ENCODE results near the gene SORBS1. TPM values are rescaled to one million over a fixed set of nuclear protein-coding genes. Genes with fewer than 3 reads are reported as not detected.

Gene SORBS1
- total and polyA plus RNA-seq, 4 donors = 13.1 to 68.9 (median 44.0) TPM

GRCh38 chr10:95382174-95382573 is 179.0 kb downstream of the SORBS1 start:
- no peak for ATAC-seq (ENCODE audit: insufficient read depth, low FRiP score)

GRCh38 chr10:95377950-95378349 is 183.2 kb downstream of the SORBS1 start:
- Histone ChIP-seq H3K9ac (ENCODE audit: insufficient read depth in 1 of 2, low read length in 2 of 2) (no peak overlapping the region), H3K27ac (ENCODE audit: low read depth in 1 of 2, low read length in 1 of 2) (peak overlapping the region in 1 of 2 donors; percentile 76), H3K27me3 (ENCODE audit: control insufficient read depth in 3 of 3, insufficient read depth in 3 of 3, low read length in 2 of 3) (no peaks in the 10 kb centered on the region), H3K4me1 (ENCODE audit: control insufficient read depth in 5 of 5, insufficient read depth in 5 of 5, low read length in 5 of 5) (peaks cover 0 to 14% (median 0%) of the 10 kb centered on the region in 5 donors), H3K36me3 (ENCODE audit: control insufficient read depth in 4 of 4, insufficient read depth in 4 of 4, low read length in 4 of 4) (peaks cover 2 to 34% (median 16%) of the 10 kb centered on the region in 4 donors), H3K9me3 (ENCODE audit: control insufficient read depth in 4 of 4, insufficient read depth in 3 of 4, low read length in 3 of 4) (peaks cover 0 to 2% (median 0%) of the 10 kb centered on the region in 4 donors), H3K4me3 (no peak overlapping the region)
- TF ChIP-seq, protein P1, sequence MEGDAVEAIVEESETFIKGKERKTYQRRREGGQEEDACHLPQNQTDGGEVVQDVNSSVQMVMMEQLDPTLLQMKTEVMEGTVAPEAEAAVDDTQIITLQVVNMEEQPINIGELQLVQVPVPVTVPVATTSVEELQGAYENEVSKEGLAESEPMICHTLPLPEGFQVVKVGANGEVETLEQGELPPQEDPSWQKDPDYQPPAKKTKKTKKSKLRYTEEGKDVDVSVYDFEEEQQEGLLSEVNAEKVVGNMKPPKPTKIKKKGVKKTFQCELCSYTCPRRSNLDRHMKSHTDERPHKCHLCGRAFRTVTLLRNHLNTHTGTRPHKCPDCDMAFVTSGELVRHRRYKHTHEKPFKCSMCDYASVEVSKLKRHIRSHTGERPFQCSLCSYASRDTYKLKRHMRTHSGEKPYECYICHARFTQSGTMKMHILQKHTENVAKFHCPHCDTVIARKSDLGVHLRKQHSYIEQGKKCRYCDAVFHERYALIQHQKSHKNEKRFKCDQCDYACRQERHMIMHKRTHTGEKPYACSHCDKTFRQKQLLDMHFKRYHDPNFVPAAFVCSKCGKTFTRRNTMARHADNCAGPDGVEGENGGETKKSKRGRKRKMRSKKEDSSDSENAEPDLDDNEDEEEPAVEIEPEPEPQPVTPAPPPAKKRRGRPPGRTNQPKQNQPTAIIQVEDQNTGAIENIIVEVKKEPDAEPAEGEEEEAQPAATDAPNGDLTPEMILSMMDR (IDR thresholded peaks at IDR 0.05; ENCODE audit: control extremely low read depth, extremely low read depth) = no peak
- DNase-seq (no peak), ATAC-seq (ENCODE audit: insufficient read depth, low FRiP score) (no peak)
- 66 to 74% methylated on average over 2 of the region's 2 CpGs for WGBS, 2 donors

More at GRCh38 chr10:95382174-95382573, 179.0 kb downstream of the SORBS1 start:
- Histone ChIP-seq H3K27ac (ENCODE audit: low read depth in 1 of 2, low read length in 1 of 2) (peak overlapping the region in 1 of 2 donors; percentile 10), H3K9ac (ENCODE audit: insufficient read depth in 1 of 2, low read length in 2 of 2) (no peak overlapping the region), H3K4me3 (no peak overlapping the region), H3K4me1 (ENCODE audit: control insufficient read depth in 5 of 5, insufficient read depth in 5 of 5, low read length in 5 of 5) (peaks cover 0 to 8% (median 0%) of the 10 kb centered on the region in 5 donors), H3K27me3 (ENCODE audit: control insufficient read depth in 3 of 3, insufficient read depth in 3 of 3, low read length in 2 of 3) (no peaks in the 10 kb centered on the region), H3K9me3 (ENCODE audit: control insufficient read depth in 4 of 4, insufficient read depth in 3 of 4, low read length in 3 of 4) (no peaks in the 10 kb centered on the region), H3K36me3 (ENCODE audit: control insufficient read depth in 4 of 4, insufficient read depth in 4 of 4, low read length in 4 of 4) (peaks cover 2 to 34% (median 13%) of the 10 kb centered on the region in 4 donors)
- DNase-seq = no peak
- TF ChIP-seq, protein P1 (IDR thresholded peaks at IDR 0.05; ENCODE audit: control extremely low read depth, extremely low read depth) = no peak

GRCh38 chr10:95375418-95375817 is 185.8 kb downstream of the SORBS1 start:
- H3K4me3 ChIP-seq = no peak overlapping the region
- ATAC-seq (ENCODE audit: insufficient read depth, low FRiP score) = no peak
- no peak overlapping the region for H3K9ac ChIP-seq (ENCODE audit: insufficient read depth in 1 of 2, low read length in 2 of 2)
- H3K9me3 ChIP-seq (ENCODE audit: control insufficient read depth in 4 of 4, insufficient read depth in 3 of 4, low read length in 3 of 4) = peaks cover 0 to 2% (median 0%) of the 10 kb centered on the region in 4 donors
- peaks cover 0 to 14% (median 0%) of the 10 kb centered on the region in 5 donors for H3K4me1 ChIP-seq (ENCODE audit: control insufficient read depth in 5 of 5, insufficient read depth in 5 of 5, low read length in 5 of 5)
- TF ChIP-seq, protein P1 (IDR thresholded peaks at IDR 0.05; ENCODE audit: control extremely low read depth, extremely low read depth) = no peak
- no peak for DNase-seq
- peak overlapping the region in 1 of 2 donors; percentile 45 for H3K27ac ChIP-seq (ENCODE audit: low read depth in 1 of 2, low read length in 1 of 2)
- WGBS, 2 donors = 79 to 80% methylated on average over 1 of the region's 1 CpG
- H3K36me3 ChIP-seq (ENCODE audit: control insufficient read depth in 4 of 4, insufficient read depth in 4 of 4, low read length in 4 of 4) = peaks cover 0 to 30% (median 8%) of the 10 kb centered on the region in 4 donors
- no peaks in the 10 kb centered on the region for H3K27me3 ChIP-seq (ENCODE audit: control insufficient read depth in 3 of 3, insufficient read depth in 3 of 3, low read length in 2 of 3)

All from lung (tissue), 12 donors.